ENCODE results near the gene FMO2. TPM values are rescaled to one million over a fixed set of nuclear protein-coding genes. Genes with fewer than 3 reads are reported as not detected.

Gene FMO2
- total RNA-seq, 1 donor from 2014 or later = not detected

DNA sequence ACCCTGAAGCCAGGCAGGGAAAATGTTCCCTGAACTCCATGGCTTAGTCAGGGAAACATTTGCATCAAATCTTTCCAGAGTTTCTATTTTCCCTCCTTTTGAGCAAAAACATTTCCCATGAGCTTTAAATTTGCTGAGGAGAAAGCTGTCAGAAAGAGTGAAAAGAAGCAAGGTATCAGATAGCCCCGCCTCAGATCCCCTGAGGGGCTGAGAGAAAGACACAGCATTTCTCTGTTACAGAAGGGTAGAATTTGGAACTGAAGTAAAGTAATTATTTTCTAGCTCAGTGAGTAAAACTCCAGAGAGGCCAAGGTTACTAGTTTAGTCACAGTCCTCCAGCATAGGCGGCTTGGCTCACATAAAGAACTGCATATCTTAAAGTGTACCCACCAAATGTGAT is 73.8 kb downstream of the FMO2 start:
- H3K27ac Mint-ChIP-seq (ENCODE audit: unreplicated experiment) = no peak overlapping the region

More for the DNA sequence above, 73.8 kb downstream of the FMO2 start:
- no peaks in the 10 kb centered on the region for H3K36me3 Mint-ChIP-seq (ENCODE audit: low read depth, unreplicated experiment)
- TF ChIP-seq, protein P1, sequence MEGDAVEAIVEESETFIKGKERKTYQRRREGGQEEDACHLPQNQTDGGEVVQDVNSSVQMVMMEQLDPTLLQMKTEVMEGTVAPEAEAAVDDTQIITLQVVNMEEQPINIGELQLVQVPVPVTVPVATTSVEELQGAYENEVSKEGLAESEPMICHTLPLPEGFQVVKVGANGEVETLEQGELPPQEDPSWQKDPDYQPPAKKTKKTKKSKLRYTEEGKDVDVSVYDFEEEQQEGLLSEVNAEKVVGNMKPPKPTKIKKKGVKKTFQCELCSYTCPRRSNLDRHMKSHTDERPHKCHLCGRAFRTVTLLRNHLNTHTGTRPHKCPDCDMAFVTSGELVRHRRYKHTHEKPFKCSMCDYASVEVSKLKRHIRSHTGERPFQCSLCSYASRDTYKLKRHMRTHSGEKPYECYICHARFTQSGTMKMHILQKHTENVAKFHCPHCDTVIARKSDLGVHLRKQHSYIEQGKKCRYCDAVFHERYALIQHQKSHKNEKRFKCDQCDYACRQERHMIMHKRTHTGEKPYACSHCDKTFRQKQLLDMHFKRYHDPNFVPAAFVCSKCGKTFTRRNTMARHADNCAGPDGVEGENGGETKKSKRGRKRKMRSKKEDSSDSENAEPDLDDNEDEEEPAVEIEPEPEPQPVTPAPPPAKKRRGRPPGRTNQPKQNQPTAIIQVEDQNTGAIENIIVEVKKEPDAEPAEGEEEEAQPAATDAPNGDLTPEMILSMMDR (IDR thresholded peaks at IDR 0.05; ENCODE audit: unreplicated experiment) = no peak
- no peaks in the 10 kb centered on the region for H3K4me1 Mint-ChIP-seq (ENCODE audit: unreplicated experiment)
- DNase-seq (ENCODE audit: low spot score) = no peak
- H3K27me3 Mint-ChIP-seq (ENCODE audit: unreplicated experiment) = no peaks in the 10 kb centered on the region
- H3K4me3 Mint-ChIP-seq (ENCODE audit: unreplicated experiment) = no peak overlapping the region
- H3K9me3 Mint-ChIP-seq (ENCODE audit: unreplicated experiment) = no peaks in the 10 kb centered on the region

Other genes with a start within 250 kb of the FMO2 start
- gene MROH9, start 249.8 kb upstream of the FMO2 start, total RNA-seq (ENCODE audit: unreplicated experiment) = not detected
- not detected for gene FMO3, start 94.4 kb upstream of the FMO2 start, total RNA-seq (ENCODE audit: unreplicated experiment)
- not detected for gene FMO1, start 63.2 kb downstream of the FMO2 start, total RNA-seq (ENCODE audit: unreplicated experiment)
- gene FMO4, start 128.9 kb downstream of the FMO2 start, total RNA-seq (ENCODE audit: unreplicated experiment) = 2.4 TPM

Measured in endothelial cell (in vitro differentiated cells).